ENCODE data around the gene VPS4A.
"Not testable (repeated sequence)": the region's sequence is repeated elsewhere in the genome, so short reads cannot be mapped to it uniquely, and the experiment has no call there.

VPS4A gene

DNA sequence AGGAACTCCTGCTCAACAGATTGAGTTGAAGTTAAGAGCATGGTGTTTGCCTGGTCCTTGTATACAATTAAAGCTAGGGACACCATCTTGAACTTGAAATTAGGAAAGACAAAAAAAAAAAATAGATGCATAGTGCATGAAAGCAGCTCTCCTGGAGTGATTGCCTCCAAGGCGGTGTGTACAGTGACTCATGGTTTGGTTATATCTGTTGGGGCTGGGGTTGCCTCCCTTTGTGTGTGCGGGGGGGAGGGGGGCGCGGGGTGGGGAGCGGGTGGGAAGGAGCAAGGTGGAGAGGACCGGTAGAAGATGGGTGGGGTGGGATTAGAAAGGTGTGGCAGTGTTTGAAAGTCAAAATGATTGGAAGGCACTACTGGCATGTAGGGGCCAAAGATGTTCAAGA is 37.1 kb downstream of the VPS4A start:
- TF ChIP-seq, protein P1, sequence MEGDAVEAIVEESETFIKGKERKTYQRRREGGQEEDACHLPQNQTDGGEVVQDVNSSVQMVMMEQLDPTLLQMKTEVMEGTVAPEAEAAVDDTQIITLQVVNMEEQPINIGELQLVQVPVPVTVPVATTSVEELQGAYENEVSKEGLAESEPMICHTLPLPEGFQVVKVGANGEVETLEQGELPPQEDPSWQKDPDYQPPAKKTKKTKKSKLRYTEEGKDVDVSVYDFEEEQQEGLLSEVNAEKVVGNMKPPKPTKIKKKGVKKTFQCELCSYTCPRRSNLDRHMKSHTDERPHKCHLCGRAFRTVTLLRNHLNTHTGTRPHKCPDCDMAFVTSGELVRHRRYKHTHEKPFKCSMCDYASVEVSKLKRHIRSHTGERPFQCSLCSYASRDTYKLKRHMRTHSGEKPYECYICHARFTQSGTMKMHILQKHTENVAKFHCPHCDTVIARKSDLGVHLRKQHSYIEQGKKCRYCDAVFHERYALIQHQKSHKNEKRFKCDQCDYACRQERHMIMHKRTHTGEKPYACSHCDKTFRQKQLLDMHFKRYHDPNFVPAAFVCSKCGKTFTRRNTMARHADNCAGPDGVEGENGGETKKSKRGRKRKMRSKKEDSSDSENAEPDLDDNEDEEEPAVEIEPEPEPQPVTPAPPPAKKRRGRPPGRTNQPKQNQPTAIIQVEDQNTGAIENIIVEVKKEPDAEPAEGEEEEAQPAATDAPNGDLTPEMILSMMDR (IDR thresholded peaks at IDR 0.05), result no peak
- H3K4me3 ChIP-seq (ENCODE audit: low read depth in 1 of 2, low read length in 1 of 2), result no peak overlapping the region
- no peaks in the 10 kb centered on the region for H3K9me3 ChIP-seq
- peaks cover 34% of the 10 kb centered on the region for H3K36me3 ChIP-seq
- H3K4me1 ChIP-seq (ENCODE audit: control insufficient read depth in 1 of 2, insufficient read depth in 1 of 2, low read depth in 1 of 2, low read length in 1 of 2), result no peaks in the 10 kb centered on the region
- no peaks in the 10 kb centered on the region for H3K27me3 ChIP-seq
- H3K27ac ChIP-seq, result no peak overlapping the region

DNA sequence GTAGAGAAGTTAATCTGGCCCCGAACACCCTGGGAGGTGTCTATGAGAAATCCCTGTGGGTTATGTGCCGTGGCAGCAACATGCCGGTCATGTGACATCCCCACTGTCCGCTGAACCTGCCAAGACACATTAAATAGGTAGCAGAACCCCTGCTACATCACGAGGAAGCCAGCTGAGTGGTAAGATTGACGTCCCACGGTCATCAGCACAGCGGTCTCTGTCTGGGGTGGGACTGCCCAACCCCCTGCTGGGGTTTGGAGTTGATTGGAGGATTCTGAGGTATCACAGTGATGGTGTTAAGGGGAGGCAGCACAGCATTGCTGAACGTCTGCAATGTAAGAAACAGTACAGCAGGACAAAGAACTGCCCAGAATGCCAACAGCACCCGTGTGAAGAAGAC is 38.4 kb downstream of the VPS4A start:
- Histone ChIP-seq H3K27ac (no peak overlapping the region), H3K27me3 (no peaks in the 10 kb centered on the region), H3K4me3 (ENCODE audit: low read depth in 1 of 2, low read length in 1 of 2) (no peak overlapping the region), H3K36me3 (peaks cover 34% of the 10 kb centered on the region), H3K9me3 (no peaks in the 10 kb centered on the region), H3K4me1 (ENCODE audit: control insufficient read depth in 1 of 2, insufficient read depth in 1 of 2, low read depth in 1 of 2, low read length in 1 of 2) (no peaks in the 10 kb centered on the region)
- TF ChIP-seq, protein P1 (IDR thresholded peaks at IDR 0.05), result no peak

DNA sequence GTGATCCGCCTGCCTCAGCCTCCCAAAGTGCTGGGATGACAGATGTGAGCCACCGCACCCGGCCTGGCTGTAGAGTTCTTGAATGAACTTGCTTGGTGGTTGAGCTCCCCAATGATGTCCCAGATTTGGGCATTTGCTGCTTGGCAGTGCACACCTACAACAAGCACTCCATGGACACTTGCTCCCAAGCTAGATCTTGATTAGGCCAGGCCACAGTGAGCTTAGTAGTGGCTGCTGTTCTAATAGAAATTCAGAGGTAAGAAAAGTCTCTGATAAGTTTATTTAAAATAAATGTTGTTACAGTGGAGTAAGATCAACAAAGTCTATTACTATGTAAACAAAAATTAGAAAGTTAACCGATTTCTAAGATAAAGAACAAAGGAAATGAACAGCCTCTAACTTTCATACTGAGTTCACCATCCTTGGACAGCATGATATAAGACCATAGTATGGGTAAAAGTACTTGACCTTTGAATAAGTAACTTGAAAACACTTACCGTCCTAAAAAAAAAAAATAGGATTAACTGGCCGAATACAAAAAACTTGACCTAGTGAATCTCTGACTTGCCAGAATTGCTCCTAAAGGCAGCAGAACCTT is 39.5 kb downstream of the VPS4A start:
- H3K4me1 ChIP-seq (ENCODE audit: control insufficient read depth in 1 of 2, insufficient read depth in 1 of 2, low read depth in 1 of 2, low read length in 1 of 2), result no peaks in the 10 kb centered on the region
- no peaks in the 10 kb centered on the region for H3K27me3 ChIP-seq
- H3K4me3 ChIP-seq (ENCODE audit: low read depth in 1 of 2, low read length in 1 of 2), result no peak overlapping the region
- no peak overlapping the region for H3K27ac ChIP-seq
- TF ChIP-seq, protein P1 (IDR thresholded peaks at IDR 0.05), result no peak
- H3K36me3 ChIP-seq, result peaks cover 44% of the 10 kb centered on the region
- H3K9me3 ChIP-seq, result no peaks in the 10 kb centered on the region

DNA sequence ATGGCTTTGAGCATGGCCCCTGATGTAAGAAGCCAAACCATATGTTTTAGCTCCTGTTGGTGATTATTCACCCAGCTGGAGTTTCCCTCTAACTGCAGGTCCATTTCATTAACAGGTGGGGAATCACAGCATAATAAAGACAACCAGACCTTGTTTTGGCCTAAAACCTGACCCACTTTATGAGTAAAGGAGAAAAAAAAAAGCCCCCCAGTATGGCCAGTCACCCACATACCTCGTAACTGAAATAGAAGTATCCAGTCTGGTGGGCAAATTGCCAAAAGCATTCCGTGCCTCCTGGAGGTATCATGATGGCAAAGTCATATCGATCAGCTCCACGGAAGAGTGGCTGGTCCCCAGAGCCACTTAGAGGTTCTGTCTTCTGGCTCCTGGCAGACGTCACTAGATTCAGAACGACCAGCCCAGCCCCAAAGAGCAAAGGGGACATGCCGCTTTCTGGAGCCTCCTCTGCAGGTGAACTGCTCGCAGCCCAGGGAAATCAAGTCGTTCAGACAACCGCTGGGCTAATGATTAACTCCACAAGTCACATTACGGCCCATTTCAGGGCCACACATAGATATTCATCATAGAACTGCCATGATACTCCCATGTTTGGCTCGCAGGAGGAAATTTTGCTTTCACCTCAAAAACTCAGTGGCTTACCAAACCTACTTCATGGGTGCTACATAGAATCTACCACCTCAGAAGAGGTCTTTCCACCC is 40.3 kb downstream of the VPS4A start, which contains the start of gene TMED6:
TSS of gene TMED6 (minus strand) at position 478 of the 719 bp plus-strand sequence. CDS start at position 445, 33 bp downstream.
- TF ChIP-seq, protein P1 (IDR thresholded peaks at IDR 0.05), result no peak
- H3K27me3 ChIP-seq, result no peaks in the 10 kb centered on the region
- H3K27ac ChIP-seq, result no peak within 1 kb of the TSS
- peaks cover 53% of the 10 kb centered on the region for H3K36me3 ChIP-seq
- no peaks in the 10 kb centered on the region for H3K9me3 ChIP-seq
- H3K4me3 ChIP-seq (ENCODE audit: low read depth in 1 of 2, low read length in 1 of 2), result no peak within 1 kb of the TSS
- H3K4me1 ChIP-seq (ENCODE audit: control insufficient read depth in 1 of 2, insufficient read depth in 1 of 2, low read depth in 1 of 2, low read length in 1 of 2), result no peaks in the 10 kb centered on the region

DNA sequence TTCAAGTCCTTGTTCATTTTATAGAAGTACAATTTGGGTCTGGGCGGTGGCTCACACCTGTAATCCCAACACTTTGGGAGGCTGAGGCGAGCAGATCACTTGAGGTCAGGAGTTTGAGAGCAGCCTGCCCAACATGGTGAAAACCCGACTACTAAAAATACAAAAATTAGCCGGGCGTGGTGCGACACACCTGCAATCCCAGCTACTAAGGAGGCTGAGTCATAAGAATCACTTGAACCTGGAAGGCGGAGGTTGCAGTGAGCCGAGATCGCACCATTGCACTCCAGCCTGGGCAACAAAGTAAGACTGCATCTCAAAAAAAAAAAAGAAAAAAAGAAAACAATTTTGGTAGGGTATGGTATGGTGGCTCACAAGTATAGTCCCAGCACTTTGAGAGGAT is 48.9 kb downstream of the VPS4A start:
- not testable (repeated sequence) for H3K4me1 ChIP-seq (ENCODE audit: control insufficient read depth in 1 of 2, insufficient read depth in 1 of 2, low read depth in 1 of 2, low read length in 1 of 2); H3K9me3 ChIP-seq; H3K4me3 ChIP-seq (ENCODE audit: low read depth in 1 of 2, low read length in 1 of 2); H3K27me3 ChIP-seq; H3K27ac ChIP-seq
- peaks cover 57% of the 10 kb centered on the region for H3K36me3 ChIP-seq

DNA sequence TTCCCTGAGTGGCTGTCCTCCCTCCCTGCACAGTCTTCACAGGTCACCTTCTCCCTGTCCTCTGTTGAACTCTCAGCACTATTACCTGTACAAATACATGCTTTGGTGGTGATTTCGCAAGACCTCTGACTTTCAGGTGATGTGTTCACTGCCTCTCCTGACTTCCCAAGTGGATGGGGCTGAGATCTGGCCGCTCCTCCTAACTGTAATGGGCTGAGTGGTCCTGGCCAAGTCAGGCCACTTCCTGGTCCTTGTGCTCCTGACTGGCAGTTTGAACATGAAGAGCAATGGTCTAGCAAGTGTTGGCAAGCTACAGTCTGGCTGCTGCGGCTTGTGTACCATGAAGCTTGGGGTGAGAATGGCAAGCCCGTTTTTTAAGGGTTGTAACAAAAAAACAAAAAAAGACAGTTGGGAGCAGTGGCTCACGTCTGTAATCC is 52.1 kb downstream of the VPS4A start:
- TF ChIP-seq, protein P1 (IDR thresholded peaks at IDR 0.05), result no peak
- no peaks in the 10 kb centered on the region for H3K27me3 ChIP-seq
- peaks cover 66% of the 10 kb centered on the region for H3K36me3 ChIP-seq
- H3K4me3 ChIP-seq (ENCODE audit: low read depth in 1 of 2, low read length in 1 of 2), result no peak overlapping the region
- no peak overlapping the region for H3K27ac ChIP-seq
- no peaks in the 10 kb centered on the region for H3K9me3 ChIP-seq
- H3K4me1 ChIP-seq (ENCODE audit: control insufficient read depth in 1 of 2, insufficient read depth in 1 of 2, low read depth in 1 of 2, low read length in 1 of 2), result peaks cover 0 to 6% of the 10 kb centered on the region in 2 experiments

Data from neutrophil (primary cell).